SJSA1 (cell line): ENCODE data around the gene PAPOLA. TPM values are rescaled to one million over a fixed set of nuclear protein-coding genes. Genes with fewer than 3 reads are reported as not detected.

Experiments used
- total RNA-seq: library from RNA; depleted of rRNA; stranded (reverse); fragments of >200 nt; shearing (Covaris generic); gene quantifications from 2 replicates; pipeline ENCODE4 v1.2.3, GENCODE V29; 2014; rRNA removed

The PAPOLA gene
- total RNA-seq, 1 experiment from 2014 or later: 86.2 TPM

Other genes starting within 250 kb of the PAPOLA start
- gene BDKRB1, start 246.2 kb upstream of the PAPOLA start, total RNA-seq: 0.34 and 10.3 TPM in 2 replicates
- gene ATG2B, start 139.0 kb upstream of the PAPOLA start, total RNA-seq: 5.0 and 11.0 TPM in 2 replicates
- gene GSKIP, start 138.9 kb upstream of the PAPOLA start, total RNA-seq: 41.5 and 45.0 TPM in 2 replicates
- gene AK7, start 110.3 kb upstream of the PAPOLA start, total RNA-seq: not detected in 2 replicates